HG02870 (cell line): Measurements from ENCODE around the gene SLC24A4.

Experiments used
- ATAC-seq: cut with Tn5 transposase; IDR thresholded peaks from one replicate; pipeline ENCODE4 v1.9.1; 2021; ENCODE audit warnings: mild to moderate bottlenecking, moderate library complexity; ENCODE audit not compliant: unreplicated experiment

SLC24A4 gene

GRCh38 chr14:92316176-92316575, 6.8 kb upstream of the SLC24A4 start:
- no peak for ATAC-seq

DNA sequence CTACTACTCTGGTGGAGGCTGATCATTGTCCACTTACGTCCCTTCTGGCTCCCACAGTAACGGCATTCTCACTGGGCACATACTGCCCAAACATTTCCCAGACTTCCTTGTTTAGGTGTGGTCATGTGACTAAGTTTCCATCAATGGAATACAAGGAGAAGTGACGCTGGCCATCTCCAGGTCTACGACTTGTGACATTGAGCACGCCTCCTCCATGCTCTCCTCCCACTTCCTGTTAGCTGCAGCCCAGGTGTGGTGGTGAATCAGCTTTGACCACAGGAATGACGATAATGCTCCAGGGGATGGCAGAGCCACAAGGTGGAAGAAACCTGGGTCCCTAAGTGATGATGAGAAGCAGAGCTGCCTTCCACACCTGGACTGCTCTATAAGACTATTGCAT, 6.0 kb upstream of the SLC24A4 start:
- no peak for ATAC-seq

DNA sequence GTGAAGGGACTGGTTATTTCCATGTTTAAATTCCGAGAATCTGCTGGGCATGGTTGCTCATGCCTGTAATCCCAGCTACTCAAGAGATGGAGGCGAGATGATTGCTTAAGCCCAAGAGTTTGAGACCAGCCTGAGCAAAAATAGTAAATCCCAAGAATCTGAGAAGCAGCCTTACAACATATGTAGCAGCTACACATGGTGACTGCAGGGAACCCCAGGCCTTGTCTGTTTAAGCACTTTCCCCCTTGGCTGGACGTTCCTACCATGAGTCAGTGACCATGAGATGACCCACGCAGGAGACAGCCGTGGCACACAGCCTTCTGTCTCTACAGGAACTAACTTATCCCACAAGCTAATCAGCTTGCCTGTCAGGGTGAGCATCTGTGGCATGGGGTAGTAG, 5.5 kb upstream of the SLC24A4 start:
- ATAC-seq: no peak

GRCh38 chr14:92321701-92322100, 1.3 kb upstream of the SLC24A4 start:
- no peak for ATAC-seq

GRCh38 chr14:92322516-92322915, 449 bp upstream of the SLC24A4 start:
- ATAC-seq: no peak

- no peak for ATAC-seq
Observed at GRCh38 chr14:92323916-92324818, 1.2 kb downstream of the SLC24A4 start.

DNA sequence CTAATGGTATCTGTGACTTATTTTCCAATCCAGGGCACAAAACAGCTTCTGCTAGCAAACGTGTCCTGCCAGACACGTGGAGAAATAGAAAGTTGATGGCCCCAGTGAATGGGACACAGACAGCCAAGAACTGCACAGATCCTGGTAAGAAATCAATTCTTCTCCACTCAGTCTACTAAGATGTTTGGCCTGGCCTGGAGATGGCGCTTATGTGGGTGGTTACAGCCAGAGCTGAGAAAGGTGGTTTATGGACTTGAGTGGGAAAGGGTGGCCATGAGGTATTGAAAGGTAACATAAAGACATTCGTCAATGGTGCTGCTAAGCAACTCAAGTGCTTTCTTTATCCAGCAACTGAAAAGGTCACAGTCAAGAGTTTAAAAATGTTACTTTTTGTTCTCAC, 2.9 kb downstream of the SLC24A4 start:
- ATAC-seq: no peak

- no peak for ATAC-seq
Observed at GRCh38 chr14:92328664-92329255, 5.8 kb downstream of the SLC24A4 start.

DNA sequence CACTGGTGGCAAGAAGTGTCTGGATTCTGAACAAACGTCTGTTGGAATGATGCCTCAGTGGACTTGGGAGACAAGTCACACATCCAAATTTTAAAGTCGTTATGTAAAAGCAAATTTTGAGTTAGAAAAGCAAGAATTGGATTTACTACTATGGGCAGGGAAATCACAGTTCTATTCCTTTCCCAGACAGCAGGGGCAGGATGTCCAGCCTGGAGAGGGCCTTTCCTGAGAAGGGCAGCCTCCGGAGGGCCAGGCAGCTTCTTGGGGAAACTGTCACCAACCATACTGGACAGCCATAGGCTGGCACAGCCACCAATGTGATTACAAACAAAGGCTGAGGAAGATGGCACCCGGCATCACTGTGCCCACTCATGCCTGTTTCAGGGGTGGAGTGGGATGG, 11.1 kb downstream of the SLC24A4 start:
- no peak for ATAC-seq

- no peak for ATAC-seq
Observed at GRCh38 chr14:92336363-92336762, 13.4 kb downstream of the SLC24A4 start.

- no peak for ATAC-seq
Observed at GRCh38 chr14:92339426-92339825, 16.5 kb downstream of the SLC24A4 start.

GRCh38 chr14:92340071-92340470, 17.1 kb downstream of the SLC24A4 start:
- ATAC-seq: no peak

DNA sequence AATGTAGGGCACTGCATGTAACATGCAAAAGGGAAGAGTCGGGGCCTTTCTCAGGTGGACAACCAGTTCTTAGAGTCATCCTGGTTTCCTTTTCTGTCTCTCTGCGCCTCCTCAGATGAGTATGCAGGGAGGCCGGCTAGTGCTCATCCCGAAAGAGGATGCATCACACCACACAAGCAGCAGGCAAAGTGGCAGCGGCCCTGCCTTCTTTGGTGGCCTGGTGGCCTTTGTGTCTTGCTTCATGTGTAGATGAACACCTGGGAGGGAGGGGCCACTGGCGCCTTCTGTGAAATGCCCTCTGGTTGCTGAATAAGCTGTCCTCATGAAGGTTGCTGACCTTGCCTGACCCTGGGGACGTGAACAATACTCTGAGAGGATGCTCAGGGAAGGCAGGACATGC, 18.0 kb downstream of the SLC24A4 start:
- no peak for ATAC-seq

GRCh38 chr14:92341791-92342190, 18.8 kb downstream of the SLC24A4 start:
- ATAC-seq: no peak

DNA sequence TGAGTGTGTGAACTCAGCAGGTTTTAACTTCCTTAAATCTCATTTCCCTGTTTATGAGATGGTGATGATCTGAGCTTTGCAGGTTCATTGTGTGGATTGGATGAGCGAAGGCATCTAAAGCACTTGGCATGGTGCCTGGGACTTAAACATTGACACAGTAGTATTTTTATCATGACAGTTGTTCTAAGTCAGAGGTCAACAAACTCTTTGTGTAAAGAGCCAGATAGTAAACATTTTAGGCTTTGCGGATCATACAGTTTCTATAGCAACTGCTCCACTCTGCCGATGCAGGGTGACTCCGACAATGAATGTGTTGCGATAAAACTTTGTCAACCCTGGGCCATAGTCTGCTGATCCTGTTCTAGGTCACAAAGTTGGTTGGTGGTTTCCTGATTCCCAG, 25.2 kb downstream of the SLC24A4 start:
- no peak for ATAC-seq

GRCh38 chr14:92351750-92352149, 28.8 kb downstream of the SLC24A4 start:
- ATAC-seq: no peak

- no peak for ATAC-seq
Observed at GRCh38 chr14:92352158-92352985, 29.4 kb downstream of the SLC24A4 start.

DNA sequence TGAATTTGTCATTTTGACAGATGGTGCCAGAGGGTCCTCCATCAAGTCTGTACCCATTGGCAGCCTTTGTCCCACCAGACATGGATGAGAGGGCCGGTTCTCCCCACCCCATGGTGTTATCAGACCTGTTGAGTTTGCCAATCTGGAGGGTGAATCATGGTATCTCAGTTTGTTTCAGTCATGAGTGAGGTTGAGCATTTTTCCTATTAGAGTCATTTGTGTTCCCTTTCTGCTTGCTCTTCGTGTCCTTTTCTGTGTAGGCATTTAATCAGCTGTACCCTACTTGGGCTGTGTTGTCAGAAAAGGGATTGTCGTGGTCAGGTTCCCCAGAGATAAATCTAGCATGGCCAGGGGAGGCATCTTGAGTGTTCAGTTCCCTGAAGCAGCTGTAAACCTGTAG, 30.5 kb downstream of the SLC24A4 start:
- ATAC-seq: no peak

DNA sequence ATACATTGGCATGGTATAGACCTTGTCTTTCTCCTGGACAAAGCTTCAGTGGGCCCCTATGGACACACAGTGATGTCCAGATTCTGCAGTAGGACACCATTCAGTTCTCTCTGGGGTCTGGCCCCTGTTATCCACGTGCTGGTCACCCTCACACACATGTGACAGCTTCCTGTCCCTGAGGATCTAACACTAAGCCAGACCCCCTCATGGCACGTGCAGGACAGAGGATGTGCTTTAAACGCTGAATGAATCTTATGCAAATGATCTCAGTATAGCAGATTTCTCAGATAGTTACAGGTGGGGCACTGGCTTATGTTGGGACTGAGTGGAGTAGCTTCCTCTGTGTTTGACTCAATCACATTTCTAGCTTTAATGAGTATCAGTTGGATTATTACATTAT, 33.7 kb downstream of the SLC24A4 start:
- no peak for ATAC-seq

- no peak for ATAC-seq
Observed at GRCh38 chr14:92360651-92361370, 37.8 kb downstream of the SLC24A4 start.

DNA sequence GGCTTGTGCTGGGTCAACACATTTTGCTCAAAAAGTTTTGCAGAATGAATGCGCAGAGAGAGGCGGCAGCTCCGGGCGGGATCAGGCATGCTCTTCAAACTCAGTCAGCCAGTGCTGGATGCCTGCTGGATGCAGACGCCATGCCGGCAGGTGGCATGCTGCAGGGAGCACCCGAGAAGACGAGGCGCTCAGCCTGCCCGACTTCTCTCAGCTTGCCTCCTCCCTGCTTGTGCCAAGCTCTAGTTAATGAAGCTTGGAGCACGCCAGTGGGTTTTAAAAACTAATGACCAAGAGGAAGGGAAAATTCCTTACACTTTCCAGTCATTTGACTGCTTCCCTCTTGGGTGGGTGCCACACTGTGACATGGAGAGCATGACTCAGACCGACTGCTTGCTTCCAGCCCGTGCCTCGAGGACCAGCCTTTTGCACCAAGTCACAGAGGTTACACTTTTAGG, 39.8 kb downstream of the SLC24A4 start:
- no peak for ATAC-seq
